HepG2 (cell line): ENCODE data around the gene SATB2. TPM values are rescaled to one million over a fixed set of nuclear protein-coding genes. Genes with fewer than 3 reads are reported as not detected.

ENCODE experiments used
- ATAC-seq: fragments of 200-7000 bp; cut with Tn5 transposase; 3 replicates; pipeline ENCODE4 v1.9.1; 2020; ENCODE audit warnings: mild to moderate bottlenecking, moderate library complexity
- BruUV-seq: library from RNA; stranded (reverse); fragments of 400-500 nt; replicated peaks from 2 replicates; lab custom pipeline; 2021; lab: Mats Ljungman, UMichigan
- CTCF ChIA-PET: fragments of 300-600 bp; formaldehyde crosslinking; extraction: SDS; loops from one replicate; lab custom pipeline; 2021; ENCODE audit warnings: low total read pairs, inconsistent platforms, low intra/inter-chr PET ratio; lab: Yijun Ruan, JAX
- POLR2A ChIA-PET: fragments of 350-600 bp; sonication (Branson Sonifier 250); formaldehyde crosslinking; loops from one replicate; lab custom pipeline; 2020; ENCODE audit warnings: antibody characterized with exemption, inconsistent platforms; lab: Yijun Ruan, JAX
- DNase-seq: peaks from one replicate; pipeline ENCODE4 v3.0.0-alpha.2; 2015; ENCODE audit warnings: low spot score
- FAIRE-seq: peaks from 3 replicates; lab custom pipeline; 2011; peaks lifted over from hg19 to GRCh38; lab: Jason Lieb, UNC
- H2AFZ ChIP-seq: one replicate; pipeline ENCODE4 v1.6.1; 2011; ENCODE audit warnings: low read length, inconsistent platforms
- H3K27ac ChIP-seq: fragments of 300-600 bp; 3 replicates; pipeline ENCODE4 v1.8.0; 2011; ENCODE audit warnings: mixed run types, mild to moderate bottlenecking, mixed read lengths, low read length, inconsistent platforms; ENCODE audit not compliant: insufficient read depth; ENCODE audit errors: extremely low read length
- H3K27me3 ChIP-seq, 2 experiments: fragments of 200-600 bp in 1 of 2; 2 replicates in 1 of 2; 3 replicates in 1 of 2; pipeline versions ENCODE4 v1.6.0 to v1.8.0; 2011; ENCODE audit warnings: low read length in 2 of 2, mild to moderate bottlenecking in 2 of 2, moderate library complexity in 2 of 2, inconsistent platforms in 1 of 2; ENCODE audit not compliant: insufficient read depth in 2 of 2, control insufficient read depth in 1 of 2
- H3K36me3 ChIP-seq, 2 experiments: fragments of 200-600 bp in 1 of 2; replicated peaks in 1 of 2; 2 replicates in 1 of 2; 3 replicates in 1 of 2; pipeline versions ENCODE4 v1.5.1 to v1.8.0; 2011; ENCODE audit warnings: low read length in 2 of 2, inconsistent platforms in 1 of 2; ENCODE audit not compliant: insufficient read depth in 2 of 2, control insufficient read depth in 1 of 2
- H3K4me1 ChIP-seq: 2 replicates; pipeline ENCODE4 v1.5.1; 2012; ENCODE audit warnings: low read length, inconsistent platforms; ENCODE audit not compliant: insufficient read depth
- H3K4me2 ChIP-seq: 2 replicates; pipeline ENCODE4 v1.6.0; 2011; ENCODE audit warnings: low read depth, low read length, inconsistent platforms
- H3K4me3 ChIP-seq, 3 experiments: fragments of 200-600 bp in 1 of 3; sonication (generic), shearing (Covaris generic) in 1 of 3; replicated peaks in 1 of 3; 2 replicates each; pipeline ENCODE4 v1.5.1; 2011 to 2016; ENCODE audit warnings: low read length in 3 of 3, inconsistent platforms in 2 of 3, low read depth in 2 of 3, mild to moderate bottlenecking in 2 of 3, control low read depth in 1 of 3, mixed read lengths in 1 of 3; ENCODE audit not compliant: insufficient read depth in 1 of 3
- H3K79me2 ChIP-seq: one replicate; pipeline ENCODE4 v1.6.1; 2011; ENCODE audit warnings: low read length, inconsistent platforms; ENCODE audit not compliant: insufficient read depth
- H3K9ac ChIP-seq: 2 replicates; pipeline ENCODE4 v1.6.0; 2011; ENCODE audit warnings: mild to moderate bottlenecking, low read depth, low read length, inconsistent platforms; ENCODE audit not compliant: insufficient read depth
- H3K9me3 ChIP-seq: 2 replicates; pipeline ENCODE4 v1.5.1; 2012; ENCODE audit warnings: mild to moderate bottlenecking, low read length
- H4K20me1 ChIP-seq: 2 replicates; pipeline ENCODE4 v1.6.0; 2011; ENCODE audit warnings: inconsistent platforms, mild to moderate bottlenecking, low read length, moderate library complexity; ENCODE audit not compliant: insufficient read depth
- BCL6 ChIP-seq: IDR thresholded peaks from 2 replicates; pipeline ENCODE4 v1.6.1; 2016; ENCODE audit warnings: missing genetic modification reagents, missing compliant biosample characterization
- FLYWCH1 ChIP-seq: sonication (generic); formaldehyde crosslinking; IDR thresholded peaks from 2 replicates; pipeline ENCODE4 v1.8.1; 2023; ENCODE audit warnings: mild to moderate bottlenecking, missing genetic modification reagents
- GLI4 ChIP-seq: sonication (generic); formaldehyde crosslinking; IDR thresholded peaks from 2 replicates; pipeline ENCODE4 v1.5.1; 2020; ENCODE audit warnings: missing genetic modification reagents, mild to moderate bottlenecking, moderate library complexity, borderline replicate concordance
- KDM6A ChIP-seq: IDR thresholded peaks from 2 replicates; pipeline ENCODE4 v1.6.1; 2016; ENCODE audit warnings: low read depth
- LBX2 ChIP-seq: sonication (generic); formaldehyde crosslinking; IDR thresholded peaks from 2 replicates; pipeline ENCODE4 v1.5.0; 2020; ENCODE audit warnings: missing genetic modification reagents, mild to moderate bottlenecking, borderline replicate concordance
- MTA1 ChIP-seq: sonication (generic); formaldehyde crosslinking; IDR thresholded peaks from 2 replicates; pipeline ENCODE4 v1.4.0; 2020; ENCODE audit warnings: missing genetic modification reagents, mild to moderate bottlenecking, borderline replicate concordance
- NFE2L2 ChIP-seq: fragments of 150-350 bp; IDR thresholded peaks from 2 replicates; pipeline ENCODE4 v1.6.1; 2014; ENCODE audit warnings: low read length
- SNAPC2 ChIP-seq: sonication (generic); formaldehyde crosslinking; IDR thresholded peaks from 2 replicates; pipeline ENCODE4 v1.8.1; 2022; ENCODE audit warnings: mild to moderate bottlenecking, missing genetic modification reagents
- U2AF1 ChIP-seq: fragments of 200-400 bp; formaldehyde crosslinking; optimal IDR thresholded peaks from 2 replicates; pipeline ENCODE3; 2017; ENCODE audit warnings: mild to moderate bottlenecking, low read depth, low read length
- YEATS2 ChIP-seq: sonication (generic); formaldehyde crosslinking; IDR thresholded peaks from 2 replicates; pipeline ENCODE4 v1.4.0; 2020; ENCODE audit warnings: missing genetic modification reagents, borderline replicate concordance
- ZMYM4 ChIP-seq: sonication (generic); formaldehyde crosslinking; IDR thresholded peaks from 2 replicates; pipeline ENCODE4 v1.8.1; 2023; ENCODE audit warnings: mild to moderate bottlenecking, missing genetic modification reagents
- ZNF335 ChIP-seq: sonication (generic); formaldehyde crosslinking; IDR thresholded peaks from 2 replicates; pipeline ENCODE4 v1.4.0; 2020; ENCODE audit warnings: missing genetic modification reagents
- ZNF572 ChIP-seq: sonication (generic); formaldehyde crosslinking; IDR thresholded peaks from 2 replicates; pipeline ENCODE4 v1.5.1; 2020; ENCODE audit warnings: mild to moderate bottlenecking, missing genetic modification reagents
- ZNF598 ChIP-seq: sonication (generic); formaldehyde crosslinking; IDR thresholded peaks from 2 replicates; pipeline ENCODE4 v1.5.1; 2020; ENCODE audit warnings: mild to moderate bottlenecking, missing genetic modification reagents, borderline replicate concordance
- ZSCAN25 ChIP-seq: sonication (generic); formaldehyde crosslinking; IDR thresholded peaks from 2 replicates; pipeline ENCODE4 v1.8.0; 2022; ENCODE audit warnings: mild to moderate bottlenecking, missing genetic modification reagents
- WGBS: methylation state at CpG from one replicate; pipeline ENCODE4 v1.1.6; 2017; ENCODE audit warnings: low lambda C conversion rate; 5-methylcytosine and 5-hydroxymethylcytosine counted together
- in situ Hi-C: cut with HindIII; loops from 2 replicates; pipeline ENCODE4 v1.10.0; 2017; ENCODE audit warnings: low pct_unique_long_range_greater_than_20kb; ENCODE audit not compliant: extremely low pct_ligation_motif_present
- intact Hi-C: fragments of 100-400 bp; cut with micrococcal nuclease; formaldehyde crosslinking; loops from one replicate; pipeline ENCODE4 v1.10.0; 2022; ENCODE audit not compliant: unreplicated experiment
- polyA plus RNA-seq, 8 experiments: library from polyadenylated mRNA; depleted of rRNA in 3 of 8; stranded (reverse) in 7 of 8; unstranded in 1 of 8; fragments of >200 nt; fragmentation: Illumina TruSeq in 4 of 8; extraction: Trizol in 4 of 8; gene quantifications; 2 replicates each; pipeline versions ENCODE4 v1.2.1 to v1.2.3, GENCODE V29; 2011 to 2016; ENCODE audit warnings: low read depth in 4 of 8, missing spikeins in 1 of 8, mixed read lengths in 1 of 8; ENCODE audit not compliant: insufficient read depth in 1 of 8
- total RNA-seq, 5 experiments: library from RNA; depleted of rRNA; stranded (reverse); fragments of >200 nt; fragmentation: Illumina TruSeq; extraction: Trizol; gene quantifications; 2 replicates each; pipeline ENCODE4 v1.2.3, GENCODE V29; 2016; ENCODE audit warnings: low read depth in 1 of 5

SATB2 gene
- total and polyA plus RNA-seq, 2 of the 13 experiments (the other 11 are each of a cell fraction or from before 2014, with no cell fraction given) = 2.5 to 5.5 TPM

DNA sequence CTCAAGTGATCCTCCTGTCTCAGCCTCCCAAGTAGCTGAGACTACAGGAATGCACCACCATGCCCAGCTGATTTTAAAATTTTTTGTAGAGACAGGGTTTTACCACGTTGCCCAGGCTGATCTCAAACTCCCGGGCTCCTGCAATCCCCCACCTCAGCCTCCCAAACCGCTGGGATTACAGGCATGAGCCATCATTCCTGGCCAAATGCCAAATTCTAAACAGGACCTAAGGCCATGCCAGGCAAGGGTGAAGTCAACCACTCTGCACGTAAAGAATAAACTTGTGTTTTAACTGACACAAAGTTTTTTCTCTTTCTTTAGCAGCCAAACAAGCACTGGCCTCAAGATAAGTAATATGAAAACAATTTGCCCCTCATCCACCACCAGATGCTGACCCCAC lies 37.4 kb upstream of the SATB2 start:
- Histone ChIP-seq H3K4me2 (no peak overlapping the region), H2AFZ (no peak overlapping the region), H3K9me3 (no peaks in the 10 kb centered on the region), H3K27me3 (0 out of 5 replicates have a peak, but pooled peaks cover 0 to 6% of the 10 kb centered on the region in 2 experiments), H3K4me3 (no peak overlapping the region), H4K20me1 (no peaks in the 10 kb centered on the region), H3K79me2 (no peaks in the 10 kb centered on the region), H3K9ac (no peak overlapping the region), H3K4me1 (no peaks in the 10 kb centered on the region)
- DNase-seq (no peak), ATAC-seq (no peak)
- intact Hi-C loops = no loop called here
- in situ Hi-C loops = loop anchor here (25.0 kb wide), 1 partner anchor 458 kb away; no protein-coding TSS in a partner anchor
- TF ChIP-seq U2AF1 = no peak
- no peak for TF ChIP-seq ZMYM4 (CRISPR knock-in tag)
- no peak for TF ChIP-seq FLYWCH1 (CRISPR knock-in tag)
- TF ChIP-seq KDM6A (CRISPR knock-in tag) = no peak
- no peak for TF ChIP-seq ZNF572 (CRISPR knock-in tag)
- no peak for TF ChIP-seq ZSCAN25 (CRISPR knock-in tag)
- no peak for TF ChIP-seq SNAPC2 (CRISPR knock-in tag)
- no peak for TF ChIP-seq ZNF335 (CRISPR knock-in tag)
- TF ChIP-seq, all 625 proteins: peak for 0
- FAIRE-seq = no peak
- H3K36me3 ChIP-seq = no peaks in the 10 kb centered on the region
- CTCF ChIA-PET = no interaction called here
- POLR2A ChIA-PET = no interaction called here
- WGBS = 7% methylated on average over 3 of the region's 4 CpGs
- no TSS peak for BruUV-seq
- H3K27ac ChIP-seq = no peak overlapping the region

DNA sequence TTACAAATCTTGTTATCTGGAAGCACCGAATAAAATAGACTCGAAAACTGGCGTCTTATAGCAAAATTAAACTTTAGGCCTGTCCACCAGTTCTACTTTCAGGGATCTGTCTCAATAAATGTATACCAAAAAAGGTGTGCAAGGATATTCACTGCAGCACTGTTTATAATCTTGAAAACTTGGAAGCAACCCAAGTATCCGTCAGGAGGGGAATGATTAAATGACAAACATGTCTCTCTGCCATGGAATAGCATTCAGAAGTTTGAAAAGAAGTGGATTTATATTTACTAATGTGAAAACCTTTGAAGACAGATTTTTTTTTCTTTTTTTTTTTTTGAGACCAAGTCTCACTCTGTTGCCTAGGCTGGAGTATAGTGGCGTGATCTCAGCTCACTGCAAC lies 32.3 kb upstream of the SATB2 start:
- WGBS = 31% methylated on average over 5 of the region's 5 CpGs

More for the DNA sequence above, 32.3 kb upstream of the SATB2 start:
- no peaks in the 10 kb centered on the region for H3K36me3 ChIP-seq
- ChIA-PET CTCF (no interaction called here), POLR2A (no interaction called here)
- intact Hi-C loops (no loop called here), in situ Hi-C loops (loop anchor here (25.0 kb wide), 1 partner anchor 453 kb away; no protein-coding TSS in a partner anchor)
- TF ChIP-seq NFE2L2 (no peak), BCL6 (CRISPR knock-in tag) (no peak), MTA1 (CRISPR knock-in tag) (no peak), GLI4 (CRISPR knock-in tag) (no peak), LBX2 (no peak), YEATS2 (CRISPR knock-in tag) (no peak), ZNF598 (CRISPR knock-in tag) (no peak)
- no peak overlapping the region for H3K4me2 ChIP-seq
- H3K4me1 ChIP-seq = no peaks in the 10 kb centered on the region
- H3K27ac ChIP-seq = no peak overlapping the region
- no peaks in the 10 kb centered on the region for H3K27me3 ChIP-seq
- no TSS peak for BruUV-seq
- ATAC-seq (no peak), FAIRE-seq (no peak), DNase-seq (no peak)
- H3K9ac ChIP-seq = no peak overlapping the region
- no peaks in the 10 kb centered on the region for H3K79me2 ChIP-seq
- H3K4me3 ChIP-seq = no peak overlapping the region
- no peaks in the 10 kb centered on the region for H3K9me3 ChIP-seq
- H4K20me1 ChIP-seq = no peaks in the 10 kb centered on the region
- H2AFZ ChIP-seq = no peak overlapping the region
